ENCODE data around the gene CCDC196. TPM values are rescaled to one million over a fixed set of nuclear protein-coding genes. Genes with fewer than 3 reads are reported as not detected.

The CCDC196 gene
- polyA plus RNA-seq, 2 of the 4 experiments (the other 2 are of a cell fraction), result not detected

GRCh38 chr14:66539034-66539433 is 52.9 kb downstream of the CCDC196 start:
- Histone ChIP-seq H3K27ac (no peak overlapping the region), H3K9me3 (no peaks in the 10 kb centered on the region), H3K4me1 (no peaks in the 10 kb centered on the region), H3K4me3 (no peak overlapping the region), H3K4me2 (no peak overlapping the region)
- no peak for DNase-seq (ENCODE audit: low read depth in 1 of 2, low spot score in 1 of 2)
- ATAC-seq, result no peak
- 89% methylated on average over 3 of the region's 3 CpGs for WGBS (ENCODE audit: missing lambda C conversion rate)
- FAIRE-seq, result no peak
- ChIA-PET CTCF (no interaction called here), POLR2A (no interaction called here)
- TF ChIP-seq NFE2L2 (conservative IDR thresholded peaks at IDR 0.05; ENCODE audit: low read length), result no peak

GRCh38 chr14:66540038-66540437 is 53.9 kb downstream of the CCDC196 start:
- 88% methylated on average over 1 of the region's 1 CpG for WGBS (ENCODE audit: missing lambda C conversion rate)
- no peak for DNase-seq (ENCODE audit: low read depth in 1 of 2, low spot score in 1 of 2)
- FAIRE-seq, result no peak
- Histone ChIP-seq H3K4me3 (no peak overlapping the region), H3K4me2 (no peak overlapping the region), H3K27ac (no peak overlapping the region), H3K4me1 (no peaks in the 10 kb centered on the region), H3K9me3 (no peaks in the 10 kb centered on the region)
- ATAC-seq, result no peak
- ChIA-PET POLR2A (no interaction called here), CTCF (no interaction called here)
- no peak for TF ChIP-seq EP300 (IDR thresholded peaks at IDR 0.05)
- TF ChIP-seq HEYL (CRISPR knock-in tag; IDR thresholded peaks at IDR 0.05), result no peak
- TF ChIP-seq FOXS1 (CRISPR knock-in tag; IDR thresholded peaks at IDR 0.05), result no peak
- no peak for TF ChIP-seq HES2 (IDR thresholded peaks at IDR 0.05)
- TF ChIP-seq TFCP2L1 (CRISPR knock-in tag; IDR thresholded peaks at IDR 0.05), result no peak
- no peak for TF ChIP-seq ZSCAN20 (CRISPR knock-in tag; IDR thresholded peaks at IDR 0.05)
- TF ChIP-seq CHD4 (IDR thresholded peaks at IDR 0.05; ENCODE audit: borderline replicate concordance), result no peak
- TF ChIP-seq CBX2 (IDR thresholded peaks at IDR 0.05; ENCODE audit: borderline replicate concordance, low read depth), result no peak
- TF ChIP-seq CTCF (IDR thresholded peaks at IDR 0.05), result no peak
- no peak for TF ChIP-seq PBX3 (IDR thresholded peaks at IDR 0.05)
- TF ChIP-seq HDAC2 (IDR thresholded peaks at IDR 0.05), result no peak
- TF ChIP-seq EHF (CRISPR knock-in tag; IDR thresholded peaks at IDR 0.05), result no peak
- TF ChIP-seq JUNB (IDR thresholded peaks at IDR 0.05), result no peak
- no peak for TF ChIP-seq HOXB5 (CRISPR knock-in tag; IDR thresholded peaks at IDR 0.05)
- TF ChIP-seq CHD2 (IDR thresholded peaks at IDR 0.05; ENCODE audit: low read length, partially characterized antibody), result no peak

GRCh38 chr14:66541627-66542026 is 55.5 kb downstream of the CCDC196 start:
- ATAC-seq (no peak), FAIRE-seq (peak; percentile 73), DNase-seq (ENCODE audit: low read depth in 1 of 2, low spot score in 1 of 2) (no peak)
- POLR2A ChIA-PET, result no interaction called here
- WGBS (ENCODE audit: missing lambda C conversion rate), result 91% methylated on average over 3 of the region's 3 CpGs
- Histone ChIP-seq H3K4me2 (no peak overlapping the region), H3K9me3 (no peaks in the 10 kb centered on the region), H3K4me1 (no peaks in the 10 kb centered on the region), H3K27ac (no peak overlapping the region), H3K4me3 (no peak overlapping the region)
- TF ChIP-seq REST (IDR thresholded peaks at IDR 0.05), result peak; percentile 60; the same call in 1 of the 2 replicates
- TF ChIP-seq RARB (CRISPR knock-in tag; IDR thresholded peaks at IDR 0.05), result no peak
- CTCF ChIA-PET, result interaction anchor here (0.8 kb wide), 1 partner anchor 45 kb away, joined by 3 read pairs; no protein-coding TSS in a partner anchor
